Testis (tissue), 2 donors: ENCODE measurements around the gene MDC1.
A peak's percentile ranks its signal among the peaks of the same experiment; 100 is the strongest.

Experiments
- CTCF ChIP-seq, 3 experiments: fragments of 450-650 bp in 2 of 3; fragments of 200-600 bp in 1 of 3; sonication (generic) in 1 of 3; IDR thresholded peaks; one replicate each; pipeline ENCODE4 v1.5.1; 2016 to 2019; ENCODE audit warnings: antibody characterized with exemption in 3 of 3, mild to moderate bottlenecking in 2 of 3, moderate library complexity in 1 of 3
- POLR2A ChIP-seq: fragments of 450-650 bp; IDR thresholded peaks from one replicate; pipeline ENCODE4 v1.6.1; 2017; ENCODE audit warnings: antibody characterized with exemption, mild to moderate bottlenecking, moderate library complexity

- TF ChIP-seq CTCF (IDR thresholded peaks at IDR 0.05), result peak in 2 of 3 experiments; percentile 19 to 31
- TF ChIP-seq POLR2A, result peak; percentile 83
These were observed 3.0 kb upstream of the MDC1 start, which contains the start of gene TUBB for GRCh38 chr6:30719791-30720737.
